Superior temporal gyrus (tissue), 1 donor: Measurements from ENCODE around the gene DAPK2.

Experiments
- DNase-seq: peaks from one replicate; pipeline ENCODE4 v3.0.0-alpha.2; 2016; ENCODE audit errors: extremely low spot score

DAPK2 gene

DNA sequence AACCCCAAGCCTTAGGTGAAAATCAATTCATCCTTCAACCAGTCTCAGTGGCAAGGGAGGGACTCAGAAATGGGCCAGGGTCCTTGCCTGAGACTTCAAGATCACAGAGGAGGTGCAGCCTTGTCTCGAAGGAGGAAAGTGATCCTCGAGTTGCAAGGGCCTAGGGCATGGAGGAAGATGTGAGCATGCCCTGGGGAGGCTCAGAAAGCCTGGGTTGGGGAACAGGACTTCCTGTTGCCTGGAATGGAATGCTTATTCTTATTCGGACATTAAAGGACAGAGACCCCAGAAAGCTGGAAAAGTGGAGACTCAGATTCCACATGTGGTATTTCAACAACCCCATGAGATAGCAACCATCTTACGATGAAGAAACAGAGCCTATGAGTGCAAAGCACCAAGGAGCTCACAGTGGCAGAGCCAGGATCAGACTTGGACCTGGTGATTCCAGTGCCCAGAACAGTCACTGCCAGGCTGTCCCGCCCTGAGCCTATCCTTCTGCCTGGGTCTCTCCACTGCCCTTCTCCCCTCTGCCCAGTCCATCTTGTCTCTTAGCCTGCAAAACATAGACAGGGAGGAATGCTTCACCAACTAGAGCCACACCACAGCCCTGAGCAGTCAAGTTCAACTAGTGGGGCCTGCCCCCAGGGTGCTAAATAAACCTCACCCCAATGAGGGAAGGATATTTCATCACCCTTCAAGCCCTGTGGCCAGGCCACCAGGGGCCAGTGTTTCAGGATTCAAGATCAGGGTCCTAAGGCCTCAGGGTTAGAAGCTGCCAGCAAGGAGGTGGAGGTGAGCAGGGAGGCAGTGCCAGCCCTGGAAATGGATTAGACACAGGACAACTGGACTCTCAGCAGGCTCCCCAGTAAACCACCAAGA lies 21.9 kb downstream of the DAPK2 start:
- DNase-seq = no peak

DNA sequence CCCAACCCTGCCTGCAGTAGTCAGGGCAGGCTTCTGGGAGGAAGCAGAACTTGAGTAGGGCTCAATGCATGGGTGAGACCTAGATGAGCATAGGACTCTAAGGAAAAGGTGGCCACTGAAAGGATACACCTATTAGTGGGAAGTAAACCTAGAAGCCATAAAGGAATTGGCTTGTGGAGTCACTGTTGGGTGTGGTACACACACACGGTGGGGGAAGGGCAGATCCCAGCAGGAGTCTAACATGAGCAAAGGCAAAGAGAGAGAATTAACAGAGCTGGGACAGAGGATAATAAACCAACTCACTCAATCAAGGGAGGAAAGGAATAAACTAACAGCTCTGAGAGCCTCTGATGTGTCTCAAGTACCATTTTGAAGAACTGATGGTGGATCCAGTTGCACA lies 23.1 kb downstream of the DAPK2 start:
- no peak for DNase-seq

- no peak for DNase-seq
Measured at GRCh38 chr15:64022571-64022970, 23.7 kb downstream of the DAPK2 start.

DNA sequence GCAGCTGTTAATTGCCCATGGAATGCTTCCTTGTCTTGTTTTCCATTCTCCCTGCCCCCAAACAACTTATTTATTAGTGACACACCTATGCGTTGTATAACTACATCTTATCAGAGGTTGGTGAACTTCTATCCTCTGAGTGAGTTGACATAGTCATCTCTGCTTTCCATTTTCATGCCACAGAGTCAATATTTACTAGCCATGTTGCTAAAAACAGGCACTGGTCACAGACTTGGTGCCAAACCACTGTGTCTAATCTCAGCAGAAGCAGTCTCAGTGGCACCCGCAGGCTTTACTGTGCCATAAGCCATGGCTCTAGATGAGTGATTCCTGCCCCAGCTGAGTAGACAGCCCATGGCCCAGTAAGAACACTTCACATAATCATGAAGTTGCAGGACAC lies 26.5 kb downstream of the DAPK2 start:
- DNase-seq = no peak

DNA sequence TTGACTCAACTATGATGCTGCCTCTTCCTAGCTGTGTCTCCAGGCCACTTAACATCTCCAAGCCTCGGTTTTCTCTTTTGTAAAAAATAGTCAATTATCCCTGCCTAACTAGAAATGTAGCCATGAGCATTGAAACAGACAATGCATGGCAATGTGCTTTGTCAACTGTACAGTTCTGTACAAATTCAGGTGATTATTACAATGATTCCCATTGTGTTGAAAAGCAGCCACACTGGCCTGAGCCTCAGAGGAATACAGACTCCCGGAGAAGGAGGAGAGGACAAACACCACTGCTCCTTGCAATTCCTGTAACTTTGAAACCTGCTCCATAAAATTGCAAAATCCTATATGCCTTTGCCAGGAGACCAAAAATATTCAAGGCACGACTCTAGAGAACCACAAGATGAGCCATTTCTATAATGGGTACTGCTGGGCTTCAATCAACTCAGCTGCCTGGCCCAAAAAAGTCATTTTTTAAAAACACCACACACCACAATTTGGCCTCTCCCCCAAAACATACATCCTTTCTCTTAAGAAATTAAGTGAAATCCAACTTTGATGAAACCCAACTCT lies 28.6 kb downstream of the DAPK2 start:
- no peak for DNase-seq

DNA sequence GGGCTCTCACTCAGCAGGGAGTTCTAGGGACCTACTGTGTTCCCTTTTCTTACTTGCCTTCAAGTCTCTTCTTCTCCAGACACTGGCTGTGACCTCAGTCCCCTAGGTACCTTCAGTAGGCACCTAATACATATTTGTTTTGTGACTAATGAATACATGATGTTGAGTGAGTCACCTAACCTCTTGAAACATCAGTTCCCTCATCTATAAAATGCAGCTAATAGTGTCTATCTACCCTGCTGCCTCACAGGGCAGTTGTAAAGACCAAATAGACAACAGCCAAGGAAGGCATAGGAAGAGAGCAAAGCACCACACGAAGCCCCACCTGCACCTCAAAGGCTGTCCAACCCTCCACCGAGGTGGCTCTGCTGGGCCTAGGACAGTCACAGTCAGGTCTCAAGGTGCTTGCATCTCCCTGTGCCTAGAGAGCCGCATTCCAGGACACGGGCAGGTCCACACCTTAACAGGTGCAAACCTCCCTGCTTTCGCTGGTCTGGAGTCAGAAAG lies 29.1 kb downstream of the DAPK2 start:
- DNase-seq = no peak

- DNase-seq = no peak
Measured at GRCh38 chr15:64016257-64016656, 30.0 kb downstream of the DAPK2 start.

- DNase-seq = no peak
Measured at GRCh38 chr15:64014995-64015394, 31.3 kb downstream of the DAPK2 start.

DNA sequence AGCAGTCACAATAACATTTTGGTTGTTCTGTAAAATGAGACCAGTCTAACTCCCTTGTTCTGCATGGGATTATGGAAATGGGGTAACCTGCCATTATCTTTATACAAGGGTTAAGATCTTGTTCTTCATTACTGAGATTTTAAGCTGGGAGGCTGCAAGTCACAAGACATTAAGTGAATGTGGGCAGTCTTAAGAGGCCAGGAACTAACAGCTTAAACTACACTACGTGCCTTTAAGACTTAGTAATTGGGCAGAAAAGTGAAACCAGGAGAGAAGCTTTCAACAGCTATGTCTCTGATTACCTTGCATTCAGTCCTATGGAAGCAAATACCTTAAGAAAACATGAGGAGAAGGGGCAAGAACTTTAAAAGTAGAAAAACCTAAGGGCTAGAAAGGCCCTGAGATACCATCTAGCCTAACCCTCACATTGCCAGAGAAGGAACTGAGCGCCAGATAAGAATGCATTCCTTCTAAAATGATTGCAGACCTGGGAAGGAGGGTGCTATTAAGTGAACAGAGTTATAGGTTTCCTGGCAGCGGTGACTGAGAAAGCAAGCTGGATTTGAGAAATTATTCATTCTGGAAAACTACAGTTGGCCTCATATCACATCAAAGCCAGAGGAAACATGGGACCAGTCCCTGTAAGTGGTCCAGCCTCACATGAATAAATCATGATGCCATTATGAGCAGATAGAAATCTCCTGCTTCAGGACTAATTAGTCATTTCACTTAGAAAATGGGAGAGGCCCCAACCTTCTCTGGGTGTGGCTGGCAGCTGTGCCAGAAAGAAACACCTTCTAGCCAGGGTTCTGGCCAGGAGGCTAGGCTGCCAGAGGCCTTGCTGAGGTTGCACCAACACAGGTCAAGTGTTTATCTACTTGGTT lies 32.9 kb downstream of the DAPK2 start:
- no peak for DNase-seq

GRCh38 chr15:64011736-64012135 lies 34.5 kb downstream of the DAPK2 start:
- DNase-seq = no peak

- DNase-seq = no peak
Measured at GRCh38 chr15:64010719-64011118, 35.6 kb downstream of the DAPK2 start.

DNA sequence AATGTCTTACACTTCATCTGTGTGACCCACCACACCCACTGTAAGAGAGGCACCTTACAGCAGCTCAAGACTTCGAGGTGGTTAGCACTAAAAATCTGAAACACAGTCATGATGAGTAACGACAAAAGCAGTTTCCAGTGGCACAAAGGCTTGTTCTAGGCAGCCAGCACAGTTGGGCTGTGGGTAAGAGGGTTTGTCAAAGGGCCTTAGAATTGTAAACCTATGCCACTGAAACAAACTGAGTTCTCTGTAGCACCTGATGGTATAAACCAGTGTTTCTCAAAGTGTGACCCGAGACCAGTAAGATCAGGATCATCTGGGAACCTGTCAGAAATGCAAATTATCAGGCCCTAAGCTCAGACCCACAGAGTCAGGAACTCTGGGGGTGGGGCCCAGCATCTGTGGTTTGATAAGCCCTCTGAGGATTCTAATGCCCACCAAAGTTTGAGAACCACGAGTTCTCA lies 36.5 kb downstream of the DAPK2 start:
- DNase-seq = no peak

- DNase-seq = no peak
Measured at GRCh38 chr15:64009241-64009640, 37.0 kb downstream of the DAPK2 start.

- DNase-seq = no peak
Measured at GRCh38 chr15:64008177-64008576, 38.1 kb downstream of the DAPK2 start.

GRCh38 chr15:64006642-64007041 lies 39.6 kb downstream of the DAPK2 start:
- DNase-seq = no peak

GRCh38 chr15:64004587-64004986 lies 41.7 kb downstream of the DAPK2 start:
- DNase-seq = no peak

DNA sequence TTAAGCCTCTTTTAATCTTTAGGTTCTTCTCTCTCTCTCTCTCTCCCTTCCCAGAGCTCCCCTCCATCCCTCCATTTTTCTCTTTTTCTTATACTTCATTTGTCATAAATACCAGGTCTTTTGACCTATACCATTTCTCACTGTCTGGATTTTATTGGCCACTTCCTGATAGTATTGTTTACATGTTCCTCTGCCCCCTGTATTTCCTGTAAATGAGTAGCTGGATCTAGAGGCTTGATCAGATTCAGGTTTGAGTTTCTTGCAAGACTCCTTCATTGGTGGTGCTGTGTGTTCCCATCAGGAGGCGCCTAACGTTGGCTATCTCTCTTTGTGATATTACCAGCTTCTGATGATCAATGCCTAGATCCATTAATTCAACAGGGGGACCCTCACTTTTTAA lies 42.2 kb downstream of the DAPK2 start:
- no peak for DNase-seq

DNA sequence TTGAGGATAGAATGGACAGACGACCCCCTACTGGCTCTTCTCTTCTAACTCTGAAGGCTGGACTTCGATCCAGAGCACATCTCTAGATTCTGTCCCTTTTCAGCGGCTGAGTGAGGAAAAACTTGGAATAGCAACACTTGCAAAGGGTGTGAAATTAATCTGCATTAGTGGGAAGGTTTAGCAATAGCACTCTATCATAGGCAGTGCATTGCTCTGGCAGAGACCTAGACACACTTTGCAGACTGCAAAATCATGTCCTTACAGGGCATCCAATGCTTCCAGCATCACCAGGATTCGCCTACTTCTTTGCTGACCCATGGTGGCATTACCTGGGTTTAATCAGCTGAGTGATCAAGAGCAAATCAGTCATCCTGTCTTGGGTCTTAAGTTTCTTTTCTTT lies 43.1 kb downstream of the DAPK2 start:
- DNase-seq = no peak

- no peak for DNase-seq
Measured at GRCh38 chr15:64001148-64001547, 45.1 kb downstream of the DAPK2 start.

- DNase-seq = no peak
Measured at GRCh38 chr15:64000183-64000951, 45.9 kb downstream of the DAPK2 start.

DNA sequence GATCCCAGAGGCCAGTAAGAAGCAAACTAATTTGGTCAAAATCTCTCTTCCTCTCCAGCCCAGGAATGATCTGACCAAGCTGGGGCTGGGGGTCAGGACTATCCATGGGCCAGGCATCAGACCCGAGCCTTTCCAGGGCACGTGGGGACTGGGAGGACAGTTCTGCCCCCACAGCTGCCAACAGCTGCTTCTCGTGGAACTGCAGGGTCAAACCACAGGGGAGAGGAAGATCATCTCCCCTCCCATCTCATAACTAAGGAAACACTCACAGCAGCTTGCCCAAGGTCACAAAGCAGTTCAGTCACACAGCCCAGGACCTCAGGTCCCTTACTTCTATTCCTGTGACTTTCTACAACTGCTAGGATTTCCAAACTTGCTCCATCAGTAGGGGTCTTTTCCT lies 47.1 kb downstream of the DAPK2 start:
- no peak for DNase-seq
